ENCODE data around the gene NXN. TPM values are rescaled to one million over a fixed set of nuclear protein-coding genes. Genes with fewer than 3 reads are reported as not detected.

Gene NXN
- total RNA-seq, 1 experiment from 2014 or later: 20.8 TPM

- no peak overlapping the region for H3K4me2 ChIP-seq (ENCODE audit: low read length)
- no peaks in the 10 kb centered on the region for H3K79me2 ChIP-seq (ENCODE audit: low read length)
- H3K4me1 ChIP-seq (ENCODE audit: insufficient read depth, low read length): no peaks in the 10 kb centered on the region
- ATAC-seq (no peak), DNase-seq (no peak)
- no peaks in the 10 kb centered on the region for H3K27me3 ChIP-seq (ENCODE audit: low read length)
- ChIA-PET POLR2A (ENCODE audit: unreplicated experiment) (no interaction called here), CTCF (no interaction called here)
- no peaks in the 10 kb centered on the region for H3K9me2 ChIP-seq (replicated peaks; ENCODE audit: low read length)
- no peaks in the 10 kb centered on the region for H3K9me3 ChIP-seq (ENCODE audit: low read length)
- intact Hi-C loops (cut with micrococcal nuclease): no loop called here
- no peak overlapping the region for H3K27ac ChIP-seq (ENCODE audit: low read length)
- H3K9ac ChIP-seq (ENCODE audit: low read length): no peak overlapping the region
- no peak overlapping the region for H2AFZ ChIP-seq (ENCODE audit: low read length)
- no peak overlapping the region for H3K4me3 ChIP-seq (ENCODE audit: low read length)
- TF ChIP-seq CTCF (conservative IDR thresholded peaks at IDR 0.05; ENCODE audit: low read depth, low read length) (no peak), EZH2phosphoT487 (IDR thresholded peaks at IDR 0.05; ENCODE audit: borderline replicate concordance, low read length) (no peak), EZH2 (IDR thresholded peaks at IDR 0.05; ENCODE audit: low read length, unreplicated experiment) (no peak)
- H3F3A ChIP-seq (ENCODE audit: low read length, unreplicated experiment): no peaks in the 10 kb centered on the region
- no peaks in the 10 kb centered on the region for H4K20me1 ChIP-seq (ENCODE audit: low read length)
- no TSS peak for BruUV-seq (replicated peaks)
- no peaks in the 10 kb centered on the region for H3K36me3 ChIP-seq (ENCODE audit: low read depth, low read length)
Measured at GRCh38 chr17:807523-808294, 171.9 kb downstream of the NXN start.

GRCh38 chr17:806781-807522 lies 172.6 kb downstream of the NXN start:
- no TSS peak for BruUV-seq (replicated peaks)
- DNase-seq: no peak
- CTCF ChIA-PET: no interaction called here

More at GRCh38 chr17:806781-807522, 172.6 kb downstream of the NXN start:
- intact Hi-C loops (cut with micrococcal nuclease): no loop called here
- H3K27me3 ChIP-seq (ENCODE audit: low read length): no peaks in the 10 kb centered on the region
- no peak overlapping the region for H2AFZ ChIP-seq (ENCODE audit: low read length)
- H3K9ac ChIP-seq (ENCODE audit: low read length): no peak overlapping the region
- POLR2A ChIA-PET (ENCODE audit: unreplicated experiment): no interaction called here
- TF ChIP-seq EZH2phosphoT487 (IDR thresholded peaks at IDR 0.05; ENCODE audit: borderline replicate concordance, low read length) (no peak), CTCF (conservative IDR thresholded peaks at IDR 0.05; ENCODE audit: low read depth, low read length) (no peak), EZH2 (IDR thresholded peaks at IDR 0.05; ENCODE audit: low read length, unreplicated experiment) (no peak)
- H4K20me1 ChIP-seq (ENCODE audit: low read length): no peaks in the 10 kb centered on the region
- no peaks in the 10 kb centered on the region for H3K9me2 ChIP-seq (replicated peaks; ENCODE audit: low read length)
- H3K27ac ChIP-seq (ENCODE audit: low read length): no peak overlapping the region
- no peak overlapping the region for H3K4me2 ChIP-seq (ENCODE audit: low read length)
- no peaks in the 10 kb centered on the region for H3K9me3 ChIP-seq (ENCODE audit: low read length)
- H3F3A ChIP-seq (ENCODE audit: low read length, unreplicated experiment): no peaks in the 10 kb centered on the region
- H3K36me3 ChIP-seq (ENCODE audit: low read depth, low read length): no peaks in the 10 kb centered on the region
- no peaks in the 10 kb centered on the region for H3K4me1 ChIP-seq (ENCODE audit: insufficient read depth, low read length)
- H3K79me2 ChIP-seq (ENCODE audit: low read length): no peaks in the 10 kb centered on the region
- no peak for ATAC-seq
- H3K4me3 ChIP-seq (ENCODE audit: low read length): no peak overlapping the region
